Endothelial cell of umbilical vein (primary cell): ENCODE data around the gene PABPC1L.

Experiments
- CTCF ChIP-seq, 2 donors: IDR thresholded peaks; 1 replicate in 1 of 2; 2 replicates in 1 of 2; pipeline ENCODE4 v1.5.1; 2011; ENCODE audit warnings: low read length in 2 of 2, mild to moderate bottlenecking in 2 of 2, moderate library complexity in 2 of 2, control low read depth in 1 of 2, inconsistent platforms in 1 of 2, low read depth in 1 of 2; ENCODE audit not compliant: insufficient read depth in 1 of 2; ENCODE audit errors: extremely low read depth in 1 of 2
- EZH2 ChIP-seq: IDR thresholded peaks from 2 replicates; pipeline ENCODE4 v1.6.1; 2012; ENCODE audit warnings: borderline replicate concordance, low read depth, mild to moderate bottlenecking, moderate library complexity, low read length, inconsistent platforms; ENCODE audit not compliant: severe bottlenecking
- FOS ChIP-seq: IDR thresholded peaks from 2 replicates; pipeline ENCODE4 v1.6.1; 2011; ENCODE audit warnings: mild to moderate bottlenecking, low read length, moderate library complexity, borderline replicate concordance; ENCODE audit not compliant: insufficient read depth
- GATA2 ChIP-seq: IDR thresholded peaks from 2 replicates; pipeline ENCODE4 v1.7.0; 2011; ENCODE audit warnings: low read depth, mild to moderate bottlenecking, moderate library complexity, mixed read lengths, low read length; ENCODE audit not compliant: insufficient read length, insufficient read depth
- JUN ChIP-seq: IDR thresholded peaks from 2 replicates; pipeline ENCODE4 v1.6.1; 2011; ENCODE audit warnings: borderline replicate concordance, low read depth; ENCODE audit not compliant: insufficient read length, insufficient read depth
- MAX ChIP-seq: IDR thresholded peaks from 2 replicates; pipeline ENCODE4 v1.6.1; 2011; ENCODE audit not compliant: insufficient read depth, insufficient read length
- MYC ChIP-seq: IDR thresholded peaks from one replicate; pipeline ENCODE4 v1.6.1; 2011; ENCODE audit warnings: mild to moderate bottlenecking, low read depth, low read length
- POLR2A ChIP-seq: IDR thresholded peaks from 2 replicates; pipeline ENCODE4 v1.6.1; 2012; ENCODE audit warnings: low read depth, mild to moderate bottlenecking, control low read depth, low read length
- POLR2AphosphoS5 ChIP-seq: IDR thresholded peaks from 2 replicates; pipeline ENCODE4 v1.6.1; 2012; ENCODE audit warnings: low read depth, mild to moderate bottlenecking, control low read depth, low read length, moderate library complexity; ENCODE audit not compliant: insufficient read depth

GRCh38 chr20:44891826-44892225 is 18.0 kb upstream of the PABPC1L start:
- TF ChIP-seq EZH2, result no peak
- no peak for TF ChIP-seq CTCF (IDR thresholded peaks at IDR 0.05; ENCODE audit: extremely low read depth in 1 of 2, insufficient read depth in 1 of 2, low read depth in 1 of 2, low read length in 2 of 2)
- TF ChIP-seq POLR2A, result no peak
- TF ChIP-seq JUN, result no peak
- no peak for TF ChIP-seq FOS
- no peak for TF ChIP-seq POLR2AphosphoS5
- TF ChIP-seq MAX, result no peak
- no peak for TF ChIP-seq GATA2
- TF ChIP-seq MYC, result no peak
